ENCODE results near the gene YAF2. TPM values are rescaled to one million over a fixed set of nuclear protein-coding genes. Genes with fewer than 3 reads are reported as not detected.

YAF2 gene, protein sequence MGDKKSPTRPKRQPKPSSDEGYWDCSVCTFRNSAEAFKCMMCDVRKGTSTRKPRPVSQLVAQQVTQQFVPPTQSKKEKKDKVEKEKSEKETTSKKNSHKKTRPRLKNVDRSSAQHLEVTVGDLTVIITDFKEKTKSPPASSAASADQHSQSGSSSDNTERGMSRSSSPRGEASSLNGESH
- total RNA-seq (2014; rRNA removed; shearing (Covaris generic)): 17.7 and 20.2 TPM in 2 replicates
- polyA plus RNA-seq (2014; cell fraction: nucleus; rRNA removed): 17.6 and 19.4 TPM in 2 replicates

- DNase-seq (ENCODE audit: extremely low read depth, low read depth): peak; percentile 79
These were observed at the start of gene YAF2 for GRCh38 chr12:42238240-42239140. YAF2 (minus strand) TSS chr12:42238248; CDS start chr12:42238180, 68 bp downstream.

DNA sequence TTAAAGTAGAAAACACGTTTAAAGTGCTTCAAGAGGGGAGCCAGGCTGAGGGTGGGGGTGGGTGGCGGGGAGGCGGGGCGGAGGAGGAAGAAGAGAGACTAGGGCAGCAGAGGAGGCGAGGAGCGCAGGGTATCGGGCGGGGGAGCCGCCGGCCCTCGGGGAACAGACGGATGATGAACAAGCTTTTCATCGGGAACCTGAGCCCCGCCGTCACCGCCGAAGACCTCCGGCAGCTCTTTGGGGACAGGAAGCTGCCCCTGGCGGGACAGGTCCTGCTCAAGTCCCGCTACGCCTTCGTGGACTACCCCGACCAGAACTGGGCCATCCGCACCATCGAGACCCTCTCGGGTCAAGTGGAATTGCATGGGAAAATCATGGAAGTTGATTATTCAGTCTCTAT, 48.7 kb upstream of the YAF2 start:
- DNase-seq (ENCODE audit: extremely low read depth, low read depth): no peak

- DNase-seq (ENCODE audit: extremely low read depth, low read depth): no peak
These were observed 47.4 kb upstream of the YAF2 start for GRCh38 chr12:42285431-42285830.

- DNase-seq (ENCODE audit: extremely low read depth, low read depth): no peak
These were observed 46.8 kb upstream of the YAF2 start for GRCh38 chr12:42284876-42285275.

- no peak for DNase-seq (ENCODE audit: extremely low read depth, low read depth)
These were observed 46.1 kb upstream of the YAF2 start for GRCh38 chr12:42284157-42284556.

DNA sequence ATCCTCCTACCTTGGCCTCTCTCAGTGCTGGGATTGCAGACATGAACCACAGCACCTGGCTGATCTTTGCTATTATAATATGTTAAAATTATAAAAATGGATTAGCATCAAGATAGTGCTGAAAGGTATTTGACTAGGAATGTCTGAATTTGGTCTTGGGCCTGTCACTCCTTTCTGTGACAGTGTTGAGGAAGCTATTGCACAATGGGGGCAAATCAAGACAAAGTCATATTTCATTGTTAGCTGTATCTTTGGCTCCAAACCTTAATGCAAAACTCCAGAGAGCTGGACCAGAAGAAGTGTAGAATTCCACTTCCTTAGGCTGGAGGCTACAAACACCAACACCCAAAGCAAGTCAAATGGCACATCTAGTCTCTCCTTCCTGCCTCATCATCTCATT, 45.7 kb upstream of the YAF2 start:
- DNase-seq (ENCODE audit: extremely low read depth, low read depth): no peak

- no peak for DNase-seq (ENCODE audit: extremely low read depth, low read depth)
These were observed 44.2 kb upstream of the YAF2 start for GRCh38 chr12:42282294-42282693.

- no peak for DNase-seq (ENCODE audit: extremely low read depth, low read depth)
These were observed 43.8 kb upstream of the YAF2 start for GRCh38 chr12:42281844-42282243.

DNA sequence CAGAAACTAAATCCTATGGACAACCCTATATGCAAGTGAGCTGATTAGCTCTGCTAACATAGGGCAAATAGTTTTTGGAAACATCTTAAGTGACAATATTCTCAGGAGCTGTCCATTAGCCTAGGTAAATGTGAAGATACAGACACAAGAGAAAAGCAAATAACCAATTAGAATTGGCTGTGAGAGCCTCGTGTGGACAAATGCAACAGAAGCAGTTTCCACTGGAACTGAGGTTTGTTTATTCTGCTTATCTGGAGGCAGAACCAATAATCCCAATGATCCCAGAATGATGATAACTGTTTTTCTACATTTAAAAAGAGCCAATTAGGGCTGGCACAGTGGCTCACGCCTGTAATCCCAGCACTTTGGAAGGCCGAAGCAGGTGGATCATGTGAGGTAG, 43.2 kb upstream of the YAF2 start:
- no peak for DNase-seq (ENCODE audit: extremely low read depth, low read depth)

DNA sequence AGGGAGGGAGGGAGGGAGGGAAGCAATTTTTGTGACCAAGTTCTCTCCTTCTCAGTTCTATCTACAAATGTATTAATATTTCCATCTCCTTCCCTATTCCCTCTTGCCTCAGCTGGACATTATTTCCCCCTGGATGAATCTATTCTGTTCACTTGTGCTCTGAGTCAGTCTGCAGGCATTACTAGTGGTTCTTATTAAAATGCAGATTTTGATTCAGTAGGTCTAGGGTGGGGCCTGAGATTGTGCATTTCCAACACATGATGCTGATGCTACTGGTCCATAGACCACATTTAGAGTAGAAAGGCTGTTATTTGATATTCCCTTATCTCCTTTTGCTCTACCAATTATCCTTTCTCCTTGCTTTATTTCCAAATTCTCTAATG, 40.1 kb upstream of the YAF2 start:
- no peak for DNase-seq (ENCODE audit: extremely low read depth, low read depth)

- no peak for DNase-seq (ENCODE audit: extremely low read depth, low read depth)
These were observed 39.5 kb upstream of the YAF2 start for GRCh38 chr12:42277396-42278127.

DNA sequence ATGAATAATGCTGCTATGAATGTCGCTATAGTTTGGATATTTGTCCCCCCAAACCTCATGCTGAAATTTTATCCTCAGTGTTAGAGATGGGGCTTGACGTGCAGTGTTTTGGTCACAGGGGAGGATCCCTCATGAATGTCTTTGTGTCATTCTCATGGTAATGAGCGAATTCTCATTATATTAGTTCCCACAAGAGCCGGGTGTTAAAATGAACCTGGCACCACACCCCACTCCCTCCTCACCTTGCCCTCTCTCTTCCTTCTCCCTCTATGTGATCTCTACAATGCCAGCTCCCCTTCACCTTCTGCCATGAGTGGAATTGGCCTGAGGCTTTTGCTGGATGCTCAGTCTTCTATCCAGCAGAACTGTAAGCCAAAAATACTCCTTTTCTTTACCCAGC, 37.5 kb upstream of the YAF2 start:
- DNase-seq (ENCODE audit: extremely low read depth, low read depth): no peak

GRCh38 chr12:42273706-42274105, 35.7 kb upstream of the YAF2 start:
- no peak for DNase-seq (ENCODE audit: extremely low read depth, low read depth)

- no peak for DNase-seq (ENCODE audit: extremely low read depth, low read depth)
These were observed 32.5 kb upstream of the YAF2 start for GRCh38 chr12:42270596-42270995.

GRCh38 chr12:42267413-42268190, 29.6 kb upstream of the YAF2 start:
- no peak for DNase-seq (ENCODE audit: extremely low read depth, low read depth)

GRCh38 chr12:42266579-42267230, 28.7 kb upstream of the YAF2 start:
- DNase-seq (ENCODE audit: extremely low read depth, low read depth): no peak

- DNase-seq (ENCODE audit: extremely low read depth, low read depth): no peak
These were observed 24.2 kb upstream of the YAF2 start for GRCh38 chr12:42262271-42262670.

- DNase-seq (ENCODE audit: extremely low read depth, low read depth): no peak
These were observed 23.7 kb upstream of the YAF2 start for GRCh38 chr12:42261708-42262107.

GRCh38 chr12:42260518-42260917, 22.5 kb upstream of the YAF2 start:
- no peak for DNase-seq (ENCODE audit: extremely low read depth, low read depth)

GRCh38 chr12:42259699-42260098, 21.7 kb upstream of the YAF2 start:
- DNase-seq (ENCODE audit: extremely low read depth, low read depth): no peak
